RWPE2 (cell line): ENCODE data around the gene PDS5B.

Source experiments
- ATAC-seq: fragments of 200-7000 bp; cut with Tn5 transposase; 3 replicates; pipeline ENCODE4 v1.9.1; 2021; ENCODE audit warnings: low read depth
- DNase-seq: peaks from one replicate; pipeline ENCODE4 v3.0.0-alpha.2; 2020; ENCODE audit warnings: low spot score
- H3K27ac ChIP-seq: fragments of 450-650 bp; 2 replicates; pipeline ENCODE4 v1.5.1; 2017; ENCODE audit warnings: mild to moderate bottlenecking; ENCODE audit not compliant: poor library complexity, severe bottlenecking
- H3K27me3 ChIP-seq: fragments of 250-450 bp; sonication (Bioruptor Pico); 2 replicates; pipeline ENCODE4 v1.5.1; 2021; ENCODE audit warnings: mild to moderate bottlenecking, moderate library complexity; ENCODE audit not compliant: insufficient read depth, poor library complexity, severe bottlenecking
- H3K36me3 ChIP-seq: fragments of 250-450 bp; sonication (Bioruptor Pico); 2 replicates; pipeline ENCODE4 v1.5.1; 2020; ENCODE audit warnings: low read depth, mild to moderate bottlenecking, moderate library complexity
- H3K4me1 ChIP-seq: fragments of 250-450 bp; sonication (Bioruptor Pico); 2 replicates; pipeline ENCODE4 v1.5.1; 2021; ENCODE audit warnings: mild to moderate bottlenecking, moderate library complexity; ENCODE audit not compliant: insufficient read depth, poor library complexity, severe bottlenecking
- H3K4me3 ChIP-seq: fragments of 250-450 bp; sonication (Bioruptor Pico); 2 replicates; pipeline ENCODE4 v1.5.1; 2021; ENCODE audit warnings: mild to moderate bottlenecking, moderate library complexity; ENCODE audit not compliant: severe bottlenecking
- H3K9me3 ChIP-seq: fragments of 250-450 bp; sonication (Bioruptor Pico); 2 replicates; pipeline ENCODE4 v1.5.1; 2021; ENCODE audit warnings: mild to moderate bottlenecking, moderate library complexity; ENCODE audit not compliant: severe bottlenecking
- CTCF ChIP-seq: fragments of 450-650 bp; IDR thresholded peaks from one replicate; pipeline ENCODE4 v1.5.1; 2017; ENCODE audit warnings: mild to moderate bottlenecking, moderate library complexity; ENCODE audit not compliant: poor library complexity, severe bottlenecking

PDS5B gene

GRCh38 chr13:32542221-32542620, 44.0 kb upstream of the PDS5B start:
- H3K27me3 ChIP-seq: no peaks in the 10 kb centered on the region
- H3K36me3 ChIP-seq: peaks cover 4% of the 10 kb centered on the region; the same call in 1 of the 2 replicates
- TF ChIP-seq CTCF: no peak
- DNase-seq (no peak), ATAC-seq (no peak)
- H3K27ac ChIP-seq: no peak overlapping the region
- H3K4me1 ChIP-seq: peaks cover 4% of the 10 kb centered on the region
- no peaks in the 10 kb centered on the region for H3K9me3 ChIP-seq
- H3K4me3 ChIP-seq: no peak overlapping the region

GRCh38 chr13:32545083-32545482, 41.2 kb upstream of the PDS5B start:
- H3K4me3 ChIP-seq: no peak overlapping the region
- TF ChIP-seq CTCF: no peak
- no peak overlapping the region for H3K27ac ChIP-seq
- H3K27me3 ChIP-seq: no peaks in the 10 kb centered on the region
- H3K4me1 ChIP-seq: no peaks in the 10 kb centered on the region
- no peaks in the 10 kb centered on the region for H3K36me3 ChIP-seq
- H3K9me3 ChIP-seq: no peaks in the 10 kb centered on the region
- DNase-seq (no peak), ATAC-seq (no peak)

- no peaks in the 10 kb centered on the region for H3K36me3 ChIP-seq
- no peaks in the 10 kb centered on the region for H3K4me1 ChIP-seq
- ATAC-seq: no peak
- no peaks in the 10 kb centered on the region for H3K9me3 ChIP-seq
- H3K27me3 ChIP-seq: no peaks in the 10 kb centered on the region
- H3K27ac ChIP-seq: no peak overlapping the region
- no peak for TF ChIP-seq CTCF
- no peak for DNase-seq
- no peak overlapping the region for H3K4me3 ChIP-seq
Observed at GRCh38 chr13:32548837-32549236, 37.4 kb upstream of the PDS5B start.

GRCh38 chr13:32549788-32550187, 36.5 kb upstream of the PDS5B start:
- DNase-seq: no peak
- H3K36me3 ChIP-seq: no peaks in the 10 kb centered on the region
- no peaks in the 10 kb centered on the region for H3K4me1 ChIP-seq
- no peak overlapping the region for H3K27ac ChIP-seq
- TF ChIP-seq CTCF: no peak
- no peaks in the 10 kb centered on the region for H3K9me3 ChIP-seq
- H3K4me3 ChIP-seq: no peak overlapping the region
- H3K27me3 ChIP-seq: no peaks in the 10 kb centered on the region
- no peak for ATAC-seq

GRCh38 chr13:32553720-32554119, 32.5 kb upstream of the PDS5B start:
- no peak for TF ChIP-seq CTCF
- Histone ChIP-seq H3K9me3 (no peaks in the 10 kb centered on the region), H3K27ac (no peak overlapping the region), H3K27me3 (no peaks in the 10 kb centered on the region), H3K4me1 (no peaks in the 10 kb centered on the region), H3K36me3 (no peaks in the 10 kb centered on the region), H3K4me3 (no peak overlapping the region)
- no peak for DNase-seq
- ATAC-seq: no peak
